HG02943 (cell line): ENCODE data around the gene PPP2R3A.

ENCODE experiments used
- ATAC-seq: cut with Tn5 transposase; IDR thresholded peaks from one replicate; pipeline ENCODE4 v1.9.1; 2021; ENCODE audit warnings: mild to moderate bottlenecking, low read depth, moderate library complexity; ENCODE audit not compliant: unreplicated experiment

PPP2R3A gene

GRCh38 chr3:135970506-135971116 lies 5.1 kb downstream of the PPP2R3A start:
- ATAC-seq = no peak

GRCh38 chr3:135973841-135974240 lies 8.3 kb downstream of the PPP2R3A start:
- no peak for ATAC-seq

- no peak for ATAC-seq
These were observed 9.5 kb downstream of the PPP2R3A start for GRCh38 chr3:135975053-135975452.

GRCh38 chr3:135975536-135975935 lies 10.0 kb downstream of the PPP2R3A start:
- ATAC-seq = no peak

GRCh38 chr3:135980343-135980742 lies 14.8 kb downstream of the PPP2R3A start:
- ATAC-seq = no peak

- ATAC-seq = no peak
These were observed 16.3 kb downstream of the PPP2R3A start for GRCh38 chr3:135981701-135982403.

- no peak for ATAC-seq
These were observed 16.9 kb downstream of the PPP2R3A start for GRCh38 chr3:135982404-135982761.

GRCh38 chr3:135982922-135983581 lies 17.5 kb downstream of the PPP2R3A start:
- no peak for ATAC-seq

GRCh38 chr3:135987661-135988060 lies 22.1 kb downstream of the PPP2R3A start:
- ATAC-seq = no peak

- no peak for ATAC-seq
These were observed 23.7 kb downstream of the PPP2R3A start for GRCh38 chr3:135989242-135989641.

- no peak for ATAC-seq
These were observed 25.4 kb downstream of the PPP2R3A start for GRCh38 chr3:135990903-135991302.

- no peak for ATAC-seq
These were observed 26.1 kb downstream of the PPP2R3A start for GRCh38 chr3:135991621-135992020.

- no peak for ATAC-seq
These were observed 26.5 kb downstream of the PPP2R3A start for GRCh38 chr3:135992072-135992471.

- ATAC-seq = no peak
These were observed 29.3 kb downstream of the PPP2R3A start for GRCh38 chr3:135994708-135995337.

- ATAC-seq = no peak
These were observed 30.2 kb downstream of the PPP2R3A start for GRCh38 chr3:135995766-135996165.

- no peak for ATAC-seq
These were observed 32.2 kb downstream of the PPP2R3A start for GRCh38 chr3:135997554-135998320.

- no peak for ATAC-seq
These were observed 42.7 kb downstream of the PPP2R3A start for GRCh38 chr3:136008221-136008620.

- ATAC-seq = no peak
These were observed 43.4 kb downstream of the PPP2R3A start for GRCh38 chr3:136008732-136009470.

- ATAC-seq = no peak
These were observed 53.3 kb downstream of the PPP2R3A start for GRCh38 chr3:136018876-136019275.

GRCh38 chr3:136021803-136022202 lies 56.3 kb downstream of the PPP2R3A start:
- no peak for ATAC-seq
